Mucosa of rectum (tissue), 2 donors: ENCODE data around the gene PIGL.
"Not testable (repeated sequence)": the region's sequence is repeated elsewhere in the genome, so short reads cannot be mapped to it uniquely, and the experiment has no call there.

Experiments used
- H3K27ac ChIP-seq, 2 donors: one replicate each; pipeline ENCODE4 v1.7.0; 2013; ENCODE audit warnings: inconsistent platforms in 2 of 2, low read depth in 2 of 2, low read length in 2 of 2
- H3K27me3 ChIP-seq, 2 donors: one replicate each; pipeline ENCODE4 v1.7.0; 2013; ENCODE audit warnings: low read length in 2 of 2; ENCODE audit not compliant: control insufficient read depth in 2 of 2, insufficient read depth in 2 of 2
- H3K36me3 ChIP-seq, 2 donors: one replicate each; pipeline ENCODE4 v1.7.0; 2013; ENCODE audit warnings: low read length in 2 of 2; ENCODE audit not compliant: control insufficient read depth in 2 of 2, insufficient read depth in 2 of 2
- H3K4me1 ChIP-seq, 2 donors: one replicate each; pipeline ENCODE4 v1.7.0; 2013; ENCODE audit warnings: low read length in 2 of 2, mild to moderate bottlenecking in 1 of 2; ENCODE audit not compliant: control insufficient read depth in 2 of 2, insufficient read depth in 2 of 2
- H3K4me3 ChIP-seq, 2 donors: one replicate each; pipeline ENCODE4 v1.7.0; 2013; ENCODE audit warnings: low read length in 2 of 2
- H3K9ac ChIP-seq, 2 donors: one replicate each; pipeline ENCODE4 v1.7.0; 2013; ENCODE audit warnings: low read length in 2 of 2, low read depth in 1 of 2, mild to moderate bottlenecking in 1 of 2
- H3K9me3 ChIP-seq, 2 donors: one replicate each; pipeline ENCODE4 v1.7.0; 2013; ENCODE audit warnings: low read length in 2 of 2; ENCODE audit not compliant: control insufficient read depth in 2 of 2
- donor health status: healthy.
- donor health status: Normal muscosa, but diverticular disease.

The PIGL gene

GRCh38 chr17:16199093-16199492 lies 17.9 kb upstream of the PIGL start:
- Histone ChIP-seq H3K4me1 (peaks cover 16 to 18% of the 10 kb centered on the region in 2 donors), H3K9ac (no peak overlapping the region), H3K4me3 (no peak overlapping the region), H3K36me3 (peaks cover 3 to 8% of the 10 kb centered on the region in 2 donors), H3K27ac (no peak overlapping the region), H3K27me3 (no peaks in the 10 kb centered on the region), H3K9me3 (no peaks in the 10 kb centered on the region)

- H3K9ac ChIP-seq, H3K36me3 ChIP-seq, H3K27me3 ChIP-seq, H3K9me3 ChIP-seq, H3K27ac ChIP-seq, H3K4me3 ChIP-seq: not testable (repeated sequence)
- H3K4me1 ChIP-seq, result peaks cover 16 to 20% of the 10 kb centered on the region in 2 donors
Measured at GRCh38 chr17:16201693-16202131, 15.3 kb upstream of the PIGL start.

- H3K9ac ChIP-seq, result peak overlapping the region in 1 of 2 donors; percentile 43
- H3K4me1 ChIP-seq, result peaks cover 16 to 20% of the 10 kb centered on the region in 2 donors
- H3K27me3 ChIP-seq, H3K9me3 ChIP-seq, H3K36me3 ChIP-seq: not testable (repeated sequence)
- H3K4me3 ChIP-seq, result peak overlapping the region in 1 of 2 donors; percentile 33
- peak overlapping the region; percentile 61 to 68 for H3K27ac ChIP-seq
Measured at GRCh38 chr17:16202554-16203500, 14.2 kb upstream of the PIGL start.

- not testable (repeated sequence) for H3K9ac ChIP-seq, H3K27ac ChIP-seq, H3K27me3 ChIP-seq, H3K9me3 ChIP-seq, H3K4me3 ChIP-seq, H3K36me3 ChIP-seq
- H3K4me1 ChIP-seq, result peaks cover 10 to 16% of the 10 kb centered on the region in 2 donors
Measured at GRCh38 chr17:16204763-16205162, 12.2 kb upstream of the PIGL start.

GRCh38 chr17:16211590-16211989 lies 5.4 kb upstream of the PIGL start:
- peaks cover 14 to 16% of the 10 kb centered on the region in 2 donors for H3K4me1 ChIP-seq
- H3K9ac ChIP-seq, result no peak overlapping the region
- H3K27me3 ChIP-seq, result no peaks in the 10 kb centered on the region
- H3K4me3 ChIP-seq, result no peak overlapping the region
- no peaks in the 10 kb centered on the region for H3K9me3 ChIP-seq
- H3K27ac ChIP-seq, result no peak overlapping the region
- H3K36me3 ChIP-seq, result no peaks in the 10 kb centered on the region

- no peak overlapping the region for H3K9ac ChIP-seq
- no peaks in the 10 kb centered on the region for H3K36me3 ChIP-seq
- no peak overlapping the region for H3K27ac ChIP-seq
- peaks cover 19% of the 10 kb centered on the region in 2 donors for H3K4me1 ChIP-seq
- peak overlapping the region in 1 of 2 donors; percentile 48 for H3K4me3 ChIP-seq
- no peaks in the 10 kb centered on the region for H3K9me3 ChIP-seq
- no peaks in the 10 kb centered on the region for H3K27me3 ChIP-seq
Measured at GRCh38 chr17:16212793-16213192, 4.2 kb upstream of the PIGL start.

- no peaks in the 10 kb centered on the region for H3K9me3 ChIP-seq
- H3K27ac ChIP-seq, result peak overlapping the region; percentile 98 to 99
- peak overlapping the region; percentile 78 to 92 for H3K4me3 ChIP-seq
- H3K27me3 ChIP-seq, result no peaks in the 10 kb centered on the region
- H3K4me1 ChIP-seq, result peaks cover 22 to 23% of the 10 kb centered on the region in 2 donors
- peak overlapping the region; percentile 90 to 98 for H3K9ac ChIP-seq
- no peaks in the 10 kb centered on the region for H3K36me3 ChIP-seq
Measured at GRCh38 chr17:16214190-16215001, 2.6 kb upstream of the PIGL start.

- H3K27ac ChIP-seq, result peak overlapping the region; percentile 98 to 99
- H3K9me3 ChIP-seq, result no peaks in the 10 kb centered on the region
- H3K9ac ChIP-seq, result peak overlapping the region; percentile 90 to 98
- peaks cover 22 to 23% of the 10 kb centered on the region in 2 donors for H3K4me1 ChIP-seq
- no peaks in the 10 kb centered on the region for H3K27me3 ChIP-seq
- H3K4me3 ChIP-seq, result peak overlapping the region; percentile 78 to 92
- H3K36me3 ChIP-seq, result no peaks in the 10 kb centered on the region
Measured at GRCh38 chr17:16215002-16215272, 2.1 kb upstream of the PIGL start.

- no peaks in the 10 kb centered on the region for H3K36me3 ChIP-seq
- peak within 1 kb of the TSS; percentile 90 to 98 for H3K9ac ChIP-seq
- H3K27me3 ChIP-seq, result no peaks in the 10 kb centered on the region
- H3K27ac ChIP-seq, result peak within 1 kb of the TSS; percentile 98 to 99
- peak within 1 kb of the TSS; percentile 78 to 92 for H3K4me3 ChIP-seq
- H3K4me1 ChIP-seq, result peaks cover 22 to 23% of the 10 kb centered on the region in 2 donors
- no peaks in the 10 kb centered on the region for H3K9me3 ChIP-seq
Measured at GRCh38 chr17:16215273-16215964, 1.6 kb upstream of the PIGL start, which contains the start of gene NCOR1. TSS of gene NCOR1 (minus strand) at chr17:16215534. CDS start at chr17:16194569, 20,965 bp downstream.
